Measurements from ENCODE around the gene CXADR. TPM values are rescaled to one million over a fixed set of nuclear protein-coding genes. Genes with fewer than 3 reads are reported as not detected.

Gene CXADR
- polyA plus RNA-seq, 3 donors from 2014 or later, result not detected

DNA sequence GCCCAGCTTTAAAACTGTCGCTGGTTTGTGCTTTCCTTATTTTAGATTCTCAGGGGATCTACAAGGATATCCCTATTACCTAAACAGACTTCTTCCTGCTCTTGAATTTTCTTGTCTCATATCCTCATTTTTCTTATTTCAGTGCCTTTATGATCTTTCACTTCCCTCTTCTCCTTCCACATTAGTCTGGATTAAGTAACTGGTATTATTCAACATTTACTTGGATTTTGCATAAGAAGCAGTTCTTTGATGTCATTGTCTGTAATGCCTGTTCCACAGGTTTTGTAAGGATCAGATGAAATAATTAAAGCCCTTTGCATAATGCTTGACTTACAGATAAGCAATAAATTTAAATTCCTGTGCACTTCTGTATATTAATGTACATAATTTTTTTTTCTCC lies 26.5 kb downstream of the CXADR start:
- H3K27me3 Mint-ChIP-seq (ENCODE audit: low read depth in 3 of 3), result peaks cover under 1 to 12% (median 6%) of the 10 kb centered on the region in 3 donors
- peaks cover 0 to 2% (median 0%) of the 10 kb centered on the region in 6 donors for H3K9me3 Mint-ChIP-seq
- no peaks in the 10 kb centered on the region for H3K4me1 Mint-ChIP-seq
- DNase-seq, result no peak
- H3K4me3 Mint-ChIP-seq, result no peak overlapping the region
- H3K36me3 Mint-ChIP-seq, result no peaks in the 10 kb centered on the region
- no peak overlapping the region for H3K27ac Mint-ChIP-seq

- Mint-ChIP-seq H3K4me3 (no peak overlapping the region), H3K36me3 (no peaks in the 10 kb centered on the region), H3K9me3 (peaks cover 0 to 2% (median 0%) of the 10 kb centered on the region in 6 donors), H3K27ac (no peak overlapping the region), H3K4me1 (no peaks in the 10 kb centered on the region), H3K27me3 (ENCODE audit: low read depth in 3 of 3) (peaks cover 0 to 12% (median 8%) of the 10 kb centered on the region in 3 donors)
- DNase-seq, result no peak
Observed at GRCh38 chr21:17539743-17540341, 27.0 kb downstream of the CXADR start.

DNA sequence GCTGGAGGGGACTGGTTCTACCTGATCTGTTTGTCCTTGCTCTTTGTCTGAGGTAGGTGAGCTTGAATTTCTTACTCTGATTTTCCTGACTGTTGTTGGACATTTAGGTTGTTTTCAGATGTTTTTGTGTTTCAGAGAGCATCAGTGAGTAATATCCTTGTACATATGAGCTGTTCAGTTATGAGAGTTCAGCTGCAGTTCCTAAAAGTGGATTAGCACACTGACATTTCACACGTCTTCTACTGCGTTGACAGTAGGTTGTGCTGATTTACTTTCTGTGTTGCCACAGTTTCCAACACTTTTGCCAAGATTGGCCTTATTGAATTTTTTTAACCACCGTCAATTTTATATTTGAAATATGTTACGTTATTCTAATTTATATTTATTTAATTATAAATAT lies 27.7 kb downstream of the CXADR start:
- Mint-ChIP-seq H3K4me1 (no peaks in the 10 kb centered on the region), H3K27me3 (ENCODE audit: low read depth in 3 of 3) (peaks cover 0 to 12% (median 8%) of the 10 kb centered on the region in 3 donors), H3K27ac (no peak overlapping the region), H3K9me3 (peaks cover 0 to 2% (median 0%) of the 10 kb centered on the region in 6 donors), H3K4me3 (no peak overlapping the region), H3K36me3 (no peaks in the 10 kb centered on the region)
- DNase-seq, result no peak

DNA sequence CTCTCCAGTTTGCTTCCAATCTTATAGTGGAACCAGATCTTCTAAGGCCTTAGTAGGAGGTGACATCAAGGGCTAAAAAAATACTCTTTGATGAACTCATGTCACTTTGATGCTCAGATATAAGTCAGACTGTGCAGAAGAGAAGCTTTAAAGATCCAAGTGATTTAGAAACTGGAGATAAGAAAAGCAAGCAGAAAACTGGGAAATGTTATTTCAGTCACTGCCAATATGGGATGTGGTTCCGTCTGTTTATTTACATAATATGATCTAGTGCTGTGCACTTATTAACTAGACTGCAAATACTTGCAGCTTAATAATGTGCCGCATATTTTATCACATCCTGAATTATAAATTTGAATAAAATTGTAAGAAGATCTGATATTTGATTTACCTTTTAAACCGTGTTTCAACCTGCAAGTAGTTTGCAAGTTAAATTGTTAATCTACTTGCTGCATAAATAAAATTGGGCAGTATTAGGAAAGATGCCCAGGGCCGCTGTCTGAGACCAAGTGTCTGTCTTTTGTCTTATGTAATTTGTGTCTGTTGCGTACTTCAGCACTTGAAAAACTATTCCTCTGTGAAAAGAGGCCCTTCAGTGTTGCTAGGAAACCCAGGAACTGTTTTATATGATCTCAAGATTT lies 29.6 kb downstream of the CXADR start:
- H3K36me3 Mint-ChIP-seq, result no peaks in the 10 kb centered on the region
- peaks cover 0 to 7% (median 5%) of the 10 kb centered on the region in 3 donors for H3K27me3 Mint-ChIP-seq (ENCODE audit: low read depth in 3 of 3)

DNA sequence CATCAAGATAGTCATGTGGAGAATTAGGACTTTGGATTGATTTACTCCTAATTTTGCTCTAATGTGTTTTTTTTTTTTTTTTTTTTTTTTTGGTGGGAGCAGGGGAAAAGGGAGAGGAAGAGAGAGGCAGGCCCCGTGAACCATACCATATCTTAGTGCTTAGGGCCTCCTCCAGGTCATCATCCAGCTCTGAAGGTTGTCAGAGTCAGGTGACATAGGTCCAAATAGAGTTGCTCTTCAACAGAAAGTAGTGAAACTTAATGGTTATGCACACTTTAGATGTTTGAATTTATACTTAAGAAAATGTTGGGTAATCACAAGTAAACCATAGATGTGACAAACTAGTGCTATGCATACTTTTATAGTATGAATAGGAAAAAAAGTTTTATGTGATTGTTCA lies 32.2 kb downstream of the CXADR start:
- no peak for DNase-seq
- no peak overlapping the region for H3K27ac Mint-ChIP-seq
- H3K9me3 Mint-ChIP-seq, result no peaks in the 10 kb centered on the region
- H3K4me1 Mint-ChIP-seq, result no peaks in the 10 kb centered on the region
- H3K36me3 Mint-ChIP-seq, result no peaks in the 10 kb centered on the region
- H3K4me3 Mint-ChIP-seq, result no peak overlapping the region
- H3K27me3 Mint-ChIP-seq (ENCODE audit: low read depth in 3 of 3), result peaks cover 1 to 5% (median 5%) of the 10 kb centered on the region in 3 donors

More for the DNA sequence above, 29.6 kb downstream of the CXADR start:
- Mint-ChIP-seq H3K4me3 (no peak overlapping the region), H3K9me3 (peaks cover 0 to 2% (median 0%) of the 10 kb centered on the region in 6 donors), H3K4me1 (no peaks in the 10 kb centered on the region), H3K27ac (no peak overlapping the region)
- DNase-seq, result no peak

GRCh38 chr21:17548262-17548661 lies 35.4 kb downstream of the CXADR start:
- H3K27me3 Mint-ChIP-seq (ENCODE audit: low read depth in 3 of 3), result peaks cover 1 to 5% (median 3%) of the 10 kb centered on the region in 3 donors
- no peaks in the 10 kb centered on the region for H3K36me3 Mint-ChIP-seq
- no peak for DNase-seq
- no peaks in the 10 kb centered on the region for H3K4me1 Mint-ChIP-seq
- H3K27ac Mint-ChIP-seq, result no peak overlapping the region
- no peaks in the 10 kb centered on the region for H3K9me3 Mint-ChIP-seq
- H3K4me3 Mint-ChIP-seq, result no peak overlapping the region

GRCh38 chr21:17550671-17551308 lies 37.9 kb downstream of the CXADR start:
- Mint-ChIP-seq H3K27me3 (ENCODE audit: low read depth in 3 of 3) (peaks cover 1 to 3% (median 2%) of the 10 kb centered on the region in 3 donors), H3K4me3 (no peak overlapping the region), H3K36me3 (no peaks in the 10 kb centered on the region), H3K4me1 (no peaks in the 10 kb centered on the region), H3K9me3 (no peaks in the 10 kb centered on the region), H3K27ac (no peak overlapping the region)
- no peak for DNase-seq

GRCh38 chr21:17552410-17552809 lies 39.6 kb downstream of the CXADR start:
- no peaks in the 10 kb centered on the region for H3K36me3 Mint-ChIP-seq

DNA sequence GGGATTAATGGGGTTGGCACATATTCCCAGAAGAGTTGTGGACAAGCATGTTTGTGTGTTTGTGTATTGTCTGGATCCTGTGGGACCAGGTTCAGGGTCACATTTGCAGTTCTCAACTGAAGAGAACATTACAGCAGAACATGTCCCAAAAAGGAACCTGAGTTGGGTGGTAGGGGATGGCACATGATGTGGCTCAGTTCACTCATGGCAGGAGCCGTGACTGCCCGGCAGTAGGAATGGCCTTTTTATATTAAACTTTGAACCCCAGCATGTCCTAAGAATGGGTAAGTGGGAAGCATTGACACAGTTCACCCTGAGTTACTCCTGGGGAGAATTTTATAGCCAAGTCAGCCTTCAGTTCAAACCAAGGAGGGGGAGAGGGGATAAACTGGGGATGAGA lies 41.3 kb downstream of the CXADR start:
- no peak overlapping the region for H3K4me3 Mint-ChIP-seq
- DNase-seq, result no peak
- no peak overlapping the region for H3K27ac Mint-ChIP-seq
- no peaks in the 10 kb centered on the region for H3K9me3 Mint-ChIP-seq
- H3K4me1 Mint-ChIP-seq, result no peaks in the 10 kb centered on the region
- peaks cover 0 to 5% (median 0%) of the 10 kb centered on the region in 3 donors for H3K27me3 Mint-ChIP-seq (ENCODE audit: low read depth in 3 of 3)
- no peaks in the 10 kb centered on the region for H3K36me3 Mint-ChIP-seq

More at GRCh38 chr21:17552410-17552809, 39.6 kb downstream of the CXADR start:
- H3K4me1 Mint-ChIP-seq, result no peaks in the 10 kb centered on the region
- H3K4me3 Mint-ChIP-seq, result no peak overlapping the region
- no peak overlapping the region for H3K27ac Mint-ChIP-seq
- peaks cover 0 to 3% (median 1%) of the 10 kb centered on the region in 3 donors for H3K27me3 Mint-ChIP-seq (ENCODE audit: low read depth in 3 of 3)
- no peak for DNase-seq
- no peaks in the 10 kb centered on the region for H3K9me3 Mint-ChIP-seq

DNA sequence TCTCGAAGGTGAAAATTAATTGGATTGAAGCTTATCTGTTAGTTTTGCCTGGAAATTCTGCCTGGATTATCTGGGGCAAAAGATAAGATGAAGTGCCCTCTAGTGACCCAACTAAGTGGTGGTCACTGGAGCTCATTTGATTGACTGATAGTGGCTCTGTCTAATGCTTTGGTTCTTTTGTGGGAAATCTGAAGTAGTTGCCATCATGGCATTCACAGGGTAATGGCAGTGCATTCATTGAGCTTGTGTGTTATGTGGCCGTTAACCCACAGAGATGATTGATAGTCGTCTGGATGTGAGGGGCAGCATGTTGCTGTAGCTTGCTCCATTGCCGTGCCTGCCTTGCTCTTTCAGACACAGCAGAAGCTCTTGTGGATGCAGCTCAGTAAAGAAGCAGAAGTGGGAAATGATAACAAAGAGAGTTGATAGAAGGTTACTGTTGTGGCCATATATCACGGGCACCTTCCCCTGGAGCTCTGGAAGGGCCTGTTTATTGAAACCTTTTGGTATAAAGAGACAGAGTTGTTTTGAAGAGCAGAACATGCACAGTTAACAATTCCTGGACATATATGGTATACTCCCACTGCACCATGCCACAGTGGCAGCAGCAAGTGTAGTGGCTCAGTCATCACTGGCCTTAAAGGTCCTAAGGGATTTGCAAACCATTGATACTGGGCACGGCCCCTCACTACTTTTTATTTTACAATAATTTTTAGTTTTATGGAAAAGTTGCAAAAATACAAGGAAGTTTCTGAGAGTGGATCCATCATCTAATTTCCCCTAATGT lies 42.0 kb downstream of the CXADR start:
- no peaks in the 10 kb centered on the region for H3K9me3 Mint-ChIP-seq
- no peak overlapping the region for H3K4me3 Mint-ChIP-seq
- no peak for DNase-seq
- no peaks in the 10 kb centered on the region for H3K36me3 Mint-ChIP-seq
- peaks cover 0 to 5% (median 0%) of the 10 kb centered on the region in 3 donors for H3K27me3 Mint-ChIP-seq (ENCODE audit: low read depth in 3 of 3)
- H3K4me1 Mint-ChIP-seq, result no peaks in the 10 kb centered on the region
- H3K27ac Mint-ChIP-seq, result no peak overlapping the region

- no peak overlapping the region for H3K4me3 Mint-ChIP-seq
- no peaks in the 10 kb centered on the region for H3K36me3 Mint-ChIP-seq
- no peaks in the 10 kb centered on the region for H3K4me1 Mint-ChIP-seq
- H3K9me3 Mint-ChIP-seq, result peaks cover 0 to 2% (median 0%) of the 10 kb centered on the region in 6 donors
- no peak overlapping the region for H3K27ac Mint-ChIP-seq
- DNase-seq, result no peak
- H3K27me3 Mint-ChIP-seq (ENCODE audit: low read depth in 3 of 3), result peaks cover 2 to 7% (median 4%) of the 10 kb centered on the region in 3 donors
Observed at GRCh38 chr21:17560377-17561025, 47.7 kb downstream of the CXADR start.

DNA sequence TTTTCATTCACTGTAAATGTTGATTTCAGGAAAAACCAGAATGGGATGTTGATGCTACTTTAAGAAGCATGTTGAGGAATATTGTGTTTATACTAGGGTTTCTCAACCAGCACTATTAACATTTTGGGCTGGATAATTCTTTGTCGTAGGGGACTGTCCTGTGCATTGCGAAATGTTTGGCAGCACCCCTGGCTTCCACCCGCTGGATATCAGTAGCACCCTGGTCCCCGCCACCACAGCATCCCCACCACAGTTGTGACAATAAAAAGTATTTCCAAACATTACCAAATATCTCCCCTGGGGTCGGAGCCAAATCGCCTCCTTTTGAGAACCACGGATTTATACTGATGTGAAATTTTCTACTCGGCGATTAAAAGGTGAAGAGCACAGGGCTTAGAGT lies 57.9 kb downstream of the CXADR start:
- Mint-ChIP-seq H3K9me3 (no peaks in the 10 kb centered on the region), H3K4me1 (no peaks in the 10 kb centered on the region), H3K27me3 (ENCODE audit: low read depth in 3 of 3) (peaks cover 0 to 4% (median 2%) of the 10 kb centered on the region in 3 donors), H3K4me3 (no peak overlapping the region), H3K36me3 (no peaks in the 10 kb centered on the region), H3K27ac (no peak overlapping the region)
- DNase-seq, result no peak

DNA sequence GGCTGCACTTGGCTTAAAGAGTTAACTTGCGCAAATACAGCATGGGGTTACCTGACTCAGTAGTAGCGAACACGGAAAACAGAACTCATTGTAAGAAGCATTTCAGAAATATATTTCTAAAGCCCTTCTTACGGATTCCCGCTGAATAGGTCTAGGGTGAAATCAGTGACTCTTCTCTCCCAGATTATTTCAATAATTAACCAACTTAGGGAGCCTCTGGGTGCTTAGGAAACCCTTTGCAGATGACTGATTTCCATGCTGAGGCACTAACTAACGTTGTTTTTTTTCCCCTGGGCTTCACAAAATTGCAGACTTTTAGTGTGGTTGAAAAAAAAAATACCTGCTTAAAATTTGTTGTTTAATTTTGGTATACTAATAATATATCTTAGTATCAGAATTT lies 59.6 kb downstream of the CXADR start:
- DNase-seq, result no peak
- no peak overlapping the region for H3K4me3 Mint-ChIP-seq
- no peaks in the 10 kb centered on the region for H3K4me1 Mint-ChIP-seq
- peaks cover 0 to 8% (median 2%) of the 10 kb centered on the region in 3 donors for H3K27me3 Mint-ChIP-seq (ENCODE audit: low read depth in 3 of 3)
- no peaks in the 10 kb centered on the region for H3K36me3 Mint-ChIP-seq
- no peak overlapping the region for H3K27ac Mint-ChIP-seq
- no peaks in the 10 kb centered on the region for H3K9me3 Mint-ChIP-seq
